Activated T-helper 17 cell treated with anti-CD3 and anti-CD28 coated beads, Interleukin-2, amount 50 U/mL, for 72 hours (primary cell): ENCODE measurements around the gene POGLUT2. TPM values are rescaled to one million over a fixed set of nuclear protein-coding genes. Genes with fewer than 3 reads are reported as not detected.
"Not testable (repeated sequence)": the region's sequence is repeated elsewhere in the genome, so short reads cannot be mapped to it uniquely, and the experiment has no call there.

ENCODE experiments used
- ATAC-seq: fragments of 150-1000 bp; cut with Tn5 transposase; replicated peaks from 2 replicates; pipeline ENCODE4 v1.10.0; 2021; ENCODE audit warnings: mild to moderate bottlenecking, moderate library complexity
- H3K27ac Mint-ChIP-seq: one replicate; pipeline ENCODE4 v1.8.0; 2022; ENCODE audit warnings: mixed read lengths
- H3K27me3 Mint-ChIP-seq: one replicate; pipeline ENCODE4 v1.8.0; 2022; ENCODE audit warnings: mixed read lengths
- H3K36me3 Mint-ChIP-seq: one replicate; pipeline ENCODE4 v1.8.0; 2022; ENCODE audit warnings: low read depth, mild to moderate bottlenecking, mixed read lengths
- H3K4me1 Mint-ChIP-seq: one replicate; pipeline ENCODE4 v1.8.0; 2022; ENCODE audit warnings: mixed read lengths
- H3K4me3 Mint-ChIP-seq: one replicate; pipeline ENCODE4 v1.8.0; 2022; ENCODE audit warnings: mild to moderate bottlenecking, mixed read lengths
- H3K9me3 Mint-ChIP-seq: one replicate; pipeline ENCODE4 v1.8.0; 2022; ENCODE audit warnings: mixed read lengths
- total RNA-seq, 2 donors: library from RNA; stranded (reverse); gene quantifications; one replicate each; pipeline ENCODE4 v1.2.3, GENCODE V29; 2022

POGLUT2 gene
- total RNA-seq, 2 donors from 2014 or later, result 2.1 to 5.6 TPM

GRCh38 chr13:102781591-102781990 is 17.2 kb downstream of the POGLUT2 start:
- Mint-ChIP-seq H3K4me3 (no peak overlapping the region), H3K27ac (no peak overlapping the region), H3K36me3 (peaks cover 5% of the 10 kb centered on the region), H3K27me3 (no peaks in the 10 kb centered on the region), H3K4me1 (peaks cover 14% of the 10 kb centered on the region), H3K9me3 (peaks cover 3% of the 10 kb centered on the region)
- ATAC-seq, result no peak

GRCh38 chr13:102780656-102781055 is 18.1 kb downstream of the POGLUT2 start:
- not testable (repeated sequence) for H3K36me3 Mint-ChIP-seq, H3K27me3 Mint-ChIP-seq, ATAC-seq, H3K9me3 Mint-ChIP-seq
- Mint-ChIP-seq H3K27ac (peak overlapping the region; percentile 94), H3K4me1 (peaks cover 14% of the 10 kb centered on the region), H3K4me3 (peak overlapping the region; percentile 76)

- Mint-ChIP-seq H3K27ac (peak overlapping the region; percentile 94), H3K9me3 (peaks cover 3% of the 10 kb centered on the region), H3K36me3 (peaks cover 5% of the 10 kb centered on the region), H3K4me1 (peaks cover 14% of the 10 kb centered on the region), H3K27me3 (no peaks in the 10 kb centered on the region), H3K4me3 (peak overlapping the region; percentile 76)
- peak; percentile 85 for ATAC-seq
Observed at GRCh38 chr13:102779436-102780159, 19.2 kb downstream of the POGLUT2 start.

- H3K4me1 Mint-ChIP-seq, result peaks cover 14% of the 10 kb centered on the region
Observed at GRCh38 chr13:102777736-102778135, 21.0 kb downstream of the POGLUT2 start.

GRCh38 chr13:102776271-102776670 is 22.5 kb downstream of the POGLUT2 start:
- Mint-ChIP-seq H3K36me3 (peaks cover 30% of the 10 kb centered on the region), H3K4me1 (peaks cover 20% of the 10 kb centered on the region), H3K4me3 (no peak overlapping the region), H3K9me3 (peaks cover 3% of the 10 kb centered on the region), H3K27ac (no peak overlapping the region), H3K27me3 (no peaks in the 10 kb centered on the region)
- no peak for ATAC-seq

More at GRCh38 chr13:102777736-102778135, 21.0 kb downstream of the POGLUT2 start:
- Mint-ChIP-seq H3K27me3 (no peaks in the 10 kb centered on the region), H3K4me3 (no peak overlapping the region), H3K36me3 (peaks cover 15% of the 10 kb centered on the region), H3K27ac (no peak overlapping the region), H3K9me3 (peaks cover 3% of the 10 kb centered on the region)
- ATAC-seq, result no peak

- Mint-ChIP-seq H3K9me3 (no peaks in the 10 kb centered on the region), H3K27ac (peak overlapping the region; percentile 72), H3K27me3 (no peaks in the 10 kb centered on the region), H3K4me3 (peak overlapping the region; percentile 91), H3K36me3 (peaks cover 32% of the 10 kb centered on the region), H3K4me1 (peaks cover 16% of the 10 kb centered on the region)
- ATAC-seq, result no peak
Observed at GRCh38 chr13:102774591-102775520, 23.9 kb downstream of the POGLUT2 start.

GRCh38 chr13:102774214-102774568 is 24.6 kb downstream of the POGLUT2 start:
- Mint-ChIP-seq H3K4me1 (peaks cover 14% of the 10 kb centered on the region), H3K36me3 (peaks cover 27% of the 10 kb centered on the region), H3K9me3 (no peaks in the 10 kb centered on the region), H3K27me3 (no peaks in the 10 kb centered on the region), H3K27ac (peak overlapping the region; percentile 72), H3K4me3 (peak overlapping the region; percentile 91)
- ATAC-seq, result no peak

- Mint-ChIP-seq H3K27ac (peak within 1 kb of the TSS; percentile 72), H3K27me3 (no peaks in the 10 kb centered on the region), H3K36me3 (peaks cover 27% of the 10 kb centered on the region), H3K4me1 (peaks cover 14% of the 10 kb centered on the region), H3K9me3 (no peaks in the 10 kb centered on the region), H3K4me3 (peak within 1 kb of the TSS; percentile 91)
- peak; percentile 96 for ATAC-seq
Observed at GRCh38 chr13:102773441-102774213, 25.1 kb downstream of the POGLUT2 start, which contains the start of gene TEX30. TSS of gene TEX30 (minus strand) at chr13:102773786. CDS start at chr13:102770026, 3,760 bp downstream.

- Mint-ChIP-seq H3K36me3 (peaks cover 38% of the 10 kb centered on the region), H3K4me3 (peak overlapping the region; percentile 91), H3K27ac (no peak overlapping the region), H3K9me3 (no peaks in the 10 kb centered on the region), H3K4me1 (peaks cover 14% of the 10 kb centered on the region), H3K27me3 (no peaks in the 10 kb centered on the region)
- ATAC-seq, result no peak
Observed at GRCh38 chr13:102772042-102772425, 26.7 kb downstream of the POGLUT2 start.

GRCh38 chr13:102771298-102772041 is 27.3 kb downstream of the POGLUT2 start:
- peaks cover 14% of the 10 kb centered on the region for H3K4me1 Mint-ChIP-seq

GRCh38 chr13:102770435-102770834 is 28.3 kb downstream of the POGLUT2 start:
- Mint-ChIP-seq H3K9me3 (no peaks in the 10 kb centered on the region), H3K36me3 (peaks cover 46% of the 10 kb centered on the region), H3K4me3 (no peak overlapping the region), H3K27me3 (no peaks in the 10 kb centered on the region), H3K4me1 (peaks cover 14% of the 10 kb centered on the region), H3K27ac (no peak overlapping the region)
- no peak for ATAC-seq

More at GRCh38 chr13:102771298-102772041, 27.3 kb downstream of the POGLUT2 start:
- peak overlapping the region; percentile 91 for H3K4me3 Mint-ChIP-seq
- peaks cover 44% of the 10 kb centered on the region for H3K36me3 Mint-ChIP-seq
- H3K9me3 Mint-ChIP-seq, result no peaks in the 10 kb centered on the region
- no peaks in the 10 kb centered on the region for H3K27me3 Mint-ChIP-seq
- ATAC-seq, result no peak
- H3K27ac Mint-ChIP-seq, result no peak overlapping the region

GRCh38 chr13:102769679-102770078 is 29.1 kb downstream of the POGLUT2 start:
- H3K36me3 Mint-ChIP-seq, result peaks cover 46% of the 10 kb centered on the region
- H3K4me3 Mint-ChIP-seq, result peak overlapping the region; percentile 15
- H3K27ac Mint-ChIP-seq, result peak overlapping the region; percentile 65
- no peaks in the 10 kb centered on the region for H3K27me3 Mint-ChIP-seq
- ATAC-seq, result no peak
- no peaks in the 10 kb centered on the region for H3K9me3 Mint-ChIP-seq
- peaks cover 14% of the 10 kb centered on the region for H3K4me1 Mint-ChIP-seq

- no peak overlapping the region for H3K27ac Mint-ChIP-seq
- H3K9me3 Mint-ChIP-seq, result no peaks in the 10 kb centered on the region
- peaks cover 40% of the 10 kb centered on the region for H3K36me3 Mint-ChIP-seq
- ATAC-seq, result no peak
- peaks cover 14% of the 10 kb centered on the region for H3K4me1 Mint-ChIP-seq
- no peak overlapping the region for H3K4me3 Mint-ChIP-seq
- no peaks in the 10 kb centered on the region for H3K27me3 Mint-ChIP-seq
Observed at GRCh38 chr13:102768909-102769308, 29.9 kb downstream of the POGLUT2 start.
